CD14-positive monocyte (primary cell): ENCODE data around the gene TUBGCP3. TPM values are rescaled to one million over a fixed set of nuclear protein-coding genes. Genes with fewer than 3 reads are reported as not detected.
A peak's percentile ranks its signal among the peaks of the same experiment; 100 is the strongest.

Experiments used
- DNase-seq, 3 donors: peaks; one replicate each; pipeline ENCODE4 v3.0.0-alpha.2; 2011 to 2022
- H2AFZ ChIP-seq: 2 replicates; pipeline ENCODE4 v1.6.0; 2012; ENCODE audit warnings: mild to moderate bottlenecking, low read depth, low read length, inconsistent platforms; ENCODE audit not compliant: insufficient read depth, poor library complexity, severe bottlenecking
- H3K27ac ChIP-seq, 2 donors: 1 replicate in 1 of 2; 2 replicates in 1 of 2; pipeline ENCODE4 v1.5.1; 2012 to 2013; ENCODE audit warnings: low read length in 2 of 2, control low read depth in 1 of 2, inconsistent platforms in 1 of 2, low read depth in 1 of 2, mild to moderate bottlenecking in 1 of 2
- H3K27me3 ChIP-seq, 2 donors: one replicate each; pipeline versions ENCODE4 v1.6.0 to v1.6.1; 2011 to 2013; ENCODE audit warnings: low read length in 2 of 2; ENCODE audit not compliant: control insufficient read depth in 2 of 2, insufficient read depth in 2 of 2
- H3K36me3 ChIP-seq, 2 donors: replicated peaks in 1 of 2; 1 replicate in 1 of 2; 2 replicates in 1 of 2; pipeline versions ENCODE4 v1.5.1 to v1.6.1; 2012 to 2013; ENCODE audit warnings: low read length in 2 of 2, control low read depth in 1 of 2, inconsistent platforms in 1 of 2, mild to moderate bottlenecking in 1 of 2; ENCODE audit not compliant: insufficient read depth in 2 of 2, control insufficient read depth in 1 of 2
- H3K4me1 ChIP-seq, 2 donors: 1 replicate in 1 of 2; 2 replicates in 1 of 2; pipeline versions ENCODE4 v1.5.1 to v1.6.1; 2012 to 2013; ENCODE audit warnings: low read length in 2 of 2, control low read depth in 1 of 2, inconsistent platforms in 1 of 2, mild to moderate bottlenecking in 1 of 2, moderate library complexity in 1 of 2; ENCODE audit not compliant: insufficient read depth in 2 of 2, control insufficient read depth in 1 of 2
- H3K4me2 ChIP-seq: replicated peaks from 2 replicates; pipeline ENCODE3; 2012; ENCODE audit warnings: low read length, moderate library complexity, mild to moderate bottlenecking; ENCODE audit not compliant: poor library complexity, severe bottlenecking; ENCODE audit errors: extremely low read depth
- H3K4me3 ChIP-seq, 3 experiments: fragments of 200-600 bp in 1 of 3; sonication (generic) in 1 of 3; replicated peaks in 1 of 3; 1 replicate in 2 of 3; 2 replicates in 1 of 3; pipeline ENCODE4 v1.5.1; 2011 to 2013; ENCODE audit warnings: low read length in 3 of 3, mild to moderate bottlenecking in 3 of 3, control low read depth in 2 of 3, low read depth in 2 of 3, inconsistent platforms in 1 of 3, moderate library complexity in 1 of 3
- H3K79me2 ChIP-seq: 2 replicates; pipeline ENCODE4 v1.6.0; 2012; ENCODE audit warnings: mild to moderate bottlenecking, control low read depth, inconsistent platforms, low read length, moderate library complexity; ENCODE audit not compliant: insufficient read depth
- H3K9ac ChIP-seq: 2 replicates; pipeline ENCODE4 v1.6.0; 2017; ENCODE audit warnings: low read length, mild to moderate bottlenecking; ENCODE audit not compliant: insufficient read depth, poor library complexity, severe bottlenecking
- H3K9me3 ChIP-seq, 2 donors: replicated peaks in 1 of 2; 1 replicate in 1 of 2; 2 replicates in 1 of 2; pipeline versions ENCODE4 v1.5.1 to v1.6.1; 2012 to 2013; ENCODE audit warnings: low read length in 2 of 2, control low read depth in 1 of 2; ENCODE audit not compliant: control insufficient read depth in 1 of 2, insufficient read depth in 1 of 2
- H4K20me1 ChIP-seq: 2 replicates; pipeline ENCODE4 v1.6.0; 2012; ENCODE audit warnings: mild to moderate bottlenecking, low read length, control low read depth, moderate library complexity; ENCODE audit not compliant: insufficient read depth
- H3K27ac Mint-ChIP-seq, 7 donors: one replicate each; pipeline ENCODE4 v1.8.0; 2020; ENCODE audit warnings: mild to moderate bottlenecking in 7 of 7, mixed read lengths in 7 of 7, moderate library complexity in 6 of 7, inconsistent platforms in 2 of 7
- H3K27me3 Mint-ChIP-seq, 3 donors: one replicate each; pipeline ENCODE4 v1.8.0; 2021 to 2022; ENCODE audit warnings: low read depth in 3 of 3, mild to moderate bottlenecking in 3 of 3, mixed read lengths in 3 of 3, moderate library complexity in 3 of 3, inconsistent platforms in 1 of 3
- H3K36me3 Mint-ChIP-seq, 2 donors: one replicate each; pipeline ENCODE4 v1.8.0; 2020; ENCODE audit warnings: mixed read lengths in 2 of 2, inconsistent platforms in 1 of 2, mild to moderate bottlenecking in 1 of 2
- H3K4me1 Mint-ChIP-seq: one replicate; pipeline ENCODE4 v1.8.0; 2020; ENCODE audit warnings: mild to moderate bottlenecking, mixed read lengths
- H3K4me3 Mint-ChIP-seq, 2 donors: one replicate each; pipeline ENCODE4 v1.8.0; 2020; ENCODE audit warnings: mild to moderate bottlenecking in 2 of 2, mixed read lengths in 2 of 2, moderate library complexity in 1 of 2
- H3K9me3 Mint-ChIP-seq, 7 donors: one replicate each; pipeline ENCODE4 v1.8.0; 2020 to 2022; ENCODE audit warnings: mixed read lengths in 7 of 7, mild to moderate bottlenecking in 6 of 7, moderate library complexity in 6 of 7, inconsistent platforms in 2 of 7
- WGBS: methylation state at CpG from one replicate; pipeline ENCODE4 v1.1.5; 2013; ENCODE audit warnings: missing lambda C conversion rate; ENCODE audit not compliant: insufficient coverage; 5-methylcytosine and 5-hydroxymethylcytosine counted together
- intact Hi-C, 2 donors: fragments of 100-400 bp; cut with micrococcal nuclease; formaldehyde crosslinking; loops; one replicate each; pipeline versions ENCODE4 v1.15.0 to v1.15.1; 2023
- polyA plus RNA-seq, 3 donors: library from polyadenylated mRNA; depleted of rRNA in 1 of 3; unstranded in 2 of 3; stranded (reverse) in 1 of 3; fragments of 300-500 nt in 2 of 3; fragments of >200 nt in 1 of 3; fragmentation: Illumina TruSeq in 2 of 3; gene quantifications; 1 replicate in 2 of 3; 2 replicates in 1 of 3; pipeline ENCODE4 v1.2.3, GENCODE V29; 2012 to 2021
- TF ChIP-seq, protein P1 (sequence below): fragments of 200-600 bp; IDR thresholded peaks from one replicate; pipeline ENCODE4 v1.8.0; 2022; ENCODE audit warnings: antibody characterized with exemption, mild to moderate bottlenecking

Gene TUBGCP3
- polyA plus RNA-seq, 3 donors, result 25.4 to 47.1 (median 34.1) TPM

DNA sequence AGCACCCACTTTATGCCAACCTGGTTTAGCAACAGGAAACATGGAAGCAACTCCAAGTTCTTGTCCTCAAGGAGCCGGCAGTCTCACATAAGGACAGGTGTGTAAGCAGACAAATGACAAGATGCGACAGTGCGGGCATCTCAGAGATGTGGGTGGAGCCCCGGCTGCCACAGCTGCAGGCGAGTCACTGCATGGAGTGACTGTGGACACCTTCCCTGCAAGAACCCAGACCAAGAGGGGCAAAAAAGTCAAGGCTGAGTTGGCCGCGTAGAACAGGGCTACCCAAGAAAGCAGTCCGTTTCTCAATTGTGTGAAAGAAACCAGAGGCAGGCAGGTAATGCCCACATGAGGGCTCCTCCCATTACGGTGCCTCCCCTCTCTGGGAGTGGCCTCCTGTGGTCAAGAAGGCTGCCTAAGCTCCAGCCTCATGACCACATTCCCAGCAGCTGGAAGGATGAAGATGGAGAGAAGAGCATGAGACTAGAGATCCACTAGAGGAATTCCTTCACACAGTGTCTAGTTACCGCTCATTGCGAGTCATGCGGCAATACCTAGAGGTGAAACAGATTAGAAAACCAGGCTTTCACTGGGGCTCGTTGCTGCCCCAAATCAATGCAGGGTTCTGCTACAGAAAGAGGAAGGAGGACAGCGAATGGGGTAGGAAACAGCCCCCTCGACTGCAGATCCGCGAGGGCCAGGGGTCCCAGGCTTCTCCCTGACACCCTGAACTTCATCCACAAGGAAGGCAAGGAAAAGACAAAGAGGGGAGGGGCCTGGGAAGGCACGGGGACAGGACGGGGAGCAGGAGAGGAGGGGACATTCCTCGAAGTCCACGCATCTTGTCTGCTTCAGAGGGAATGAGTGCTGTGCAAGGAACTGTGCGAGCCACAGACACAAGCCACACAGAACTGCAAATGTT lies 131.6 kb downstream of the TUBGCP3 start:
- no peaks in the 10 kb centered on the region for H3K27me3 ChIP-seq
- no peaks in the 10 kb centered on the region for H4K20me1 ChIP-seq
- H3K9me3 ChIP-seq, result peaks cover 0 to 5% of the 10 kb centered on the region in 2 donors
- no peak overlapping the region for H2AFZ ChIP-seq
- no peaks in the 10 kb centered on the region for H3K4me1 ChIP-seq
- TF ChIP-seq, protein P1, sequence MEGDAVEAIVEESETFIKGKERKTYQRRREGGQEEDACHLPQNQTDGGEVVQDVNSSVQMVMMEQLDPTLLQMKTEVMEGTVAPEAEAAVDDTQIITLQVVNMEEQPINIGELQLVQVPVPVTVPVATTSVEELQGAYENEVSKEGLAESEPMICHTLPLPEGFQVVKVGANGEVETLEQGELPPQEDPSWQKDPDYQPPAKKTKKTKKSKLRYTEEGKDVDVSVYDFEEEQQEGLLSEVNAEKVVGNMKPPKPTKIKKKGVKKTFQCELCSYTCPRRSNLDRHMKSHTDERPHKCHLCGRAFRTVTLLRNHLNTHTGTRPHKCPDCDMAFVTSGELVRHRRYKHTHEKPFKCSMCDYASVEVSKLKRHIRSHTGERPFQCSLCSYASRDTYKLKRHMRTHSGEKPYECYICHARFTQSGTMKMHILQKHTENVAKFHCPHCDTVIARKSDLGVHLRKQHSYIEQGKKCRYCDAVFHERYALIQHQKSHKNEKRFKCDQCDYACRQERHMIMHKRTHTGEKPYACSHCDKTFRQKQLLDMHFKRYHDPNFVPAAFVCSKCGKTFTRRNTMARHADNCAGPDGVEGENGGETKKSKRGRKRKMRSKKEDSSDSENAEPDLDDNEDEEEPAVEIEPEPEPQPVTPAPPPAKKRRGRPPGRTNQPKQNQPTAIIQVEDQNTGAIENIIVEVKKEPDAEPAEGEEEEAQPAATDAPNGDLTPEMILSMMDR, result no peak
- Mint-ChIP-seq H3K27ac (no peak overlapping the region), H3K36me3 (no peaks in the 10 kb centered on the region), H3K9me3 (peaks cover 0 to 8% (median 6%) of the 10 kb centered on the region in 7 donors), H3K27me3 (peaks cover 0 to 6% (median 4%) of the 10 kb centered on the region in 3 donors), H3K4me1 (no peaks in the 10 kb centered on the region), H3K4me3 (no peak overlapping the region)
- H3K27ac ChIP-seq, result no peak overlapping the region
- H3K36me3 ChIP-seq, result no peaks in the 10 kb centered on the region
- no peak overlapping the region for H3K9ac ChIP-seq
- H3K4me3 ChIP-seq, result no peak overlapping the region
- H3K4me2 ChIP-seq, result no peak overlapping the region
- intact Hi-C loops, result no loop called here
- H3K79me2 ChIP-seq, result no peaks in the 10 kb centered on the region
- no peak for DNase-seq
- 92% methylated on average over 15 of the region's 22 CpGs for WGBS

DNA sequence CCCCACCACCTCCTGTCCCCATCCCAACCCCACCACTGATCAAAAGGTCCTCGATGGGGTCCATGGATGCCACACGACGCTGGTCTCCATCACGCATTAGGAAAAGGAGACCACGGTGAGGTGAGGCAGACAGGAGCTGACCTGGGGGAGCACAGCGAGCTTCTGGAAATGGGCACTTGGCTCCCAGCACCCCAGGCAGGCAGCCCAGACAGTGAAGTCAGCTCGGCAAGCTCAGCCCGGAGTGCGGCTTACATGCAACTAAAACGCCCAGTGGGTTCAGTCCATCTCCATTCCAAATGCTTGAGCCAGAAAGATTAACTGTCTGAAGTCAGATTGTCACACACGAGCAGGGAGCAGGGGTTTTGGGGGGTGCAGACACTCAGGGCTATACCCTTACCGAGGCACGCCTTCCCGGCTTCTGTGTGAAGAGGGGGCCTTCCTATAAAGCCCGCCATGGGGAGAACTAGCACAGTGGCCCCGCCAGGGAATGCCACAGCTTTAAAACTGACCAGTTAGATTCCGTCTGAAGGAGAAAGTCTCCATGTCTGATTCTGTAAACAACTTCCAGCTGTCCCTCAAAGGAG lies 132.4 kb downstream of the TUBGCP3 start:
- Mint-ChIP-seq H3K4me1 (no peaks in the 10 kb centered on the region), H3K9me3 (peaks cover 0 to 6% (median 2%) of the 10 kb centered on the region in 7 donors), H3K27ac (peak overlapping the region in 1 of 7 donors; percentile 69), H3K36me3 (no peaks in the 10 kb centered on the region), H3K27me3 (peaks cover 0 to 6% (median 4%) of the 10 kb centered on the region in 3 donors), H3K4me3 (no peak overlapping the region)
- H2AFZ ChIP-seq, result no peak overlapping the region
- no peak overlapping the region for H3K4me2 ChIP-seq
- DNase-seq, result no peak
- no peak overlapping the region for H3K9ac ChIP-seq
- H3K27me3 ChIP-seq, result no peaks in the 10 kb centered on the region
- H3K4me1 ChIP-seq, result no peaks in the 10 kb centered on the region
- TF ChIP-seq, protein P1, result no peak
- H3K36me3 ChIP-seq, result no peaks in the 10 kb centered on the region
- 85% methylated on average over 17 of the region's 17 CpGs for WGBS
- H3K79me2 ChIP-seq, result no peaks in the 10 kb centered on the region
- H3K9me3 ChIP-seq, result no peaks in the 10 kb centered on the region
- intact Hi-C loops, result no loop called here
- no peak overlapping the region for H3K4me3 ChIP-seq
- no peak overlapping the region for H3K27ac ChIP-seq
- H4K20me1 ChIP-seq, result no peaks in the 10 kb centered on the region
